Muscle layer of duodenum (tissue), 2 donors: ENCODE data around the gene CD44.

Experiments used
- H3K27ac ChIP-seq: one replicate; pipeline ENCODE4 v1.7.0; 2013; ENCODE audit warnings: mild to moderate bottlenecking, low read length
- H3K27me3 ChIP-seq: one replicate; pipeline ENCODE4 v1.7.0; 2013; ENCODE audit warnings: low read depth, mild to moderate bottlenecking, control low read depth, low read length
- H3K36me3 ChIP-seq, 2 donors: one replicate each; pipeline ENCODE4 v1.7.0; 2013; ENCODE audit warnings: low read length in 2 of 2, control low read depth in 1 of 2, mild to moderate bottlenecking in 1 of 2; ENCODE audit not compliant: insufficient read depth in 2 of 2, control insufficient read depth in 1 of 2
- H3K4me1 ChIP-seq, 2 donors: one replicate each; pipeline ENCODE4 v1.7.0; 2013; ENCODE audit warnings: low read length in 2 of 2, mild to moderate bottlenecking in 2 of 2, control low read depth in 1 of 2, moderate library complexity in 1 of 2; ENCODE audit not compliant: insufficient read depth in 2 of 2, control insufficient read depth in 1 of 2
- H3K4me3 ChIP-seq, 2 donors: one replicate each; pipeline ENCODE4 v1.7.0; 2013; ENCODE audit warnings: low read length in 2 of 2, low read depth in 1 of 2, mild to moderate bottlenecking in 1 of 2
- H3K9me3 ChIP-seq, 2 donors: one replicate each; pipeline ENCODE4 v1.7.0; 2013; ENCODE audit warnings: low read length in 2 of 2, control low read depth in 1 of 2, mild to moderate bottlenecking in 1 of 2; ENCODE audit not compliant: control insufficient read depth in 1 of 2
- donor health status: healthy.

CD44 gene

GRCh38 chr11:35276396-35277145 lies 137.6 kb downstream of the CD44 start:
- Histone ChIP-seq H3K27me3 (no peaks in the 10 kb centered on the region), H3K27ac (no peak overlapping the region), H3K4me3 (no peak overlapping the region), H3K4me1 (peaks cover 9 to 16% of the 10 kb centered on the region in 2 donors), H3K9me3 (no peaks in the 10 kb centered on the region), H3K36me3 (no peaks in the 10 kb centered on the region)

GRCh38 chr11:35277827-35278226 lies 138.9 kb downstream of the CD44 start:
- H3K4me3 ChIP-seq: no peak overlapping the region
- H3K4me1 ChIP-seq: peaks cover 9 to 21% of the 10 kb centered on the region in 2 donors
- H3K27ac ChIP-seq: no peak overlapping the region
- no peaks in the 10 kb centered on the region for H3K27me3 ChIP-seq
- H3K36me3 ChIP-seq: no peaks in the 10 kb centered on the region
- no peaks in the 10 kb centered on the region for H3K9me3 ChIP-seq

- Histone ChIP-seq H3K4me1 (peaks cover 0 to 12% of the 10 kb centered on the region in 2 donors), H3K27me3 (no peaks in the 10 kb centered on the region), H3K27ac (no peak overlapping the region), H3K9me3 (no peaks in the 10 kb centered on the region), H3K4me3 (no peak overlapping the region), H3K36me3 (no peaks in the 10 kb centered on the region)
Measured at GRCh38 chr11:35280727-35281126, 141.8 kb downstream of the CD44 start.

- H3K4me1 ChIP-seq: peaks cover 0 to 7% of the 10 kb centered on the region in 2 donors
- no peaks in the 10 kb centered on the region for H3K27me3 ChIP-seq
- no peak overlapping the region for H3K4me3 ChIP-seq
- H3K27ac ChIP-seq: no peak overlapping the region
- no peaks in the 10 kb centered on the region for H3K36me3 ChIP-seq
- no peaks in the 10 kb centered on the region for H3K9me3 ChIP-seq
Measured at GRCh38 chr11:35281169-35281688, 142.3 kb downstream of the CD44 start.
